GM12872 (cell line): ENCODE measurements around the gene DLGAP4.

Experiments
- TF ChIP-seq, protein P1 (sequence below): IDR thresholded peaks from 3 replicates; pipeline ENCODE4 v1.5.1; 2011; ENCODE audit warnings: low read depth, mild to moderate bottlenecking, low read length, moderate library complexity; ENCODE audit not compliant: insufficient read depth

DLGAP4 gene

DNA sequence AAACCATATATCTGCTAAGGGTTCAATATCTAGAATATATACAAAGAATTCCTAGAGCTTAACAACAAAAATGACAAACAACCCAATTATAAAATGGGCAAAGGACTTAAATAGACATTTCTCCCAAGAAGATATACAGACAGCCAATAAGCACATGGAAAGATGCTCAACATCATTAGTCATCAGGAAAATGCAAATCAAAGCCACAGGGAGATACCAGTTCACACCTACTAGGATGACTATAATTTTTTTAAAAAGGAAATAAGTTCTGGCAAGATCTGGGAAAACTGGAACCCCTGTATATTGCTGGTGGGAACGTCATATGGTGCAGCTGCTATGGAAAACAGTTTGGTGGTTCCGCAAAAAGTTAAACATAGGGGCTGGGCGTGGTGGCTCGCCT lies 119.0 kb downstream of the DLGAP4 start:
- TF ChIP-seq, protein P1, sequence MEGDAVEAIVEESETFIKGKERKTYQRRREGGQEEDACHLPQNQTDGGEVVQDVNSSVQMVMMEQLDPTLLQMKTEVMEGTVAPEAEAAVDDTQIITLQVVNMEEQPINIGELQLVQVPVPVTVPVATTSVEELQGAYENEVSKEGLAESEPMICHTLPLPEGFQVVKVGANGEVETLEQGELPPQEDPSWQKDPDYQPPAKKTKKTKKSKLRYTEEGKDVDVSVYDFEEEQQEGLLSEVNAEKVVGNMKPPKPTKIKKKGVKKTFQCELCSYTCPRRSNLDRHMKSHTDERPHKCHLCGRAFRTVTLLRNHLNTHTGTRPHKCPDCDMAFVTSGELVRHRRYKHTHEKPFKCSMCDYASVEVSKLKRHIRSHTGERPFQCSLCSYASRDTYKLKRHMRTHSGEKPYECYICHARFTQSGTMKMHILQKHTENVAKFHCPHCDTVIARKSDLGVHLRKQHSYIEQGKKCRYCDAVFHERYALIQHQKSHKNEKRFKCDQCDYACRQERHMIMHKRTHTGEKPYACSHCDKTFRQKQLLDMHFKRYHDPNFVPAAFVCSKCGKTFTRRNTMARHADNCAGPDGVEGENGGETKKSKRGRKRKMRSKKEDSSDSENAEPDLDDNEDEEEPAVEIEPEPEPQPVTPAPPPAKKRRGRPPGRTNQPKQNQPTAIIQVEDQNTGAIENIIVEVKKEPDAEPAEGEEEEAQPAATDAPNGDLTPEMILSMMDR = no peak

DNA sequence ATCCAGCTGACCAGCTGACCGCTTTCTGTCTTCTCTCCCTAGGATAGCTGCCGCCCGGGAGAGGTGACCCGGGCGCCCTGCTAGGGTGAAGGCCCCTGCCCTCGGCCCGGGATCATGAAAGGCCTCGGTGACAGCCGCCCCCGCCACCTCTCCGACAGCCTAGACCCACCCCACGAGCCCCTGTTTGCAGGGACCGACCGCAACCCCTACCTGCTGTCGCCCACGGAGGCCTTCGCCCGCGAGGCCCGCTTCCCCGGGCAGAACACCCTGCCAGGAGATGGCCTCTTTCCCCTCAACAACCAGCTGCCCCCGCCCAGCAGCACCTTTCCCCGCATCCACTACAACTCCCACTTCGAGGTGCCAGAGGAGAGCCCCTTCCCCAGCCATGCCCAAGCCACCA lies 125.5 kb downstream of the DLGAP4 start:
- TF ChIP-seq, protein P1 = no peak

- TF ChIP-seq, protein P1 = no peak
Observed at GRCh38 chr20:36432096-36432495, 126.0 kb downstream of the DLGAP4 start.

GRCh38 chr20:36434383-36434782 lies 128.2 kb downstream of the DLGAP4 start:
- TF ChIP-seq, protein P1 = no peak

DNA sequence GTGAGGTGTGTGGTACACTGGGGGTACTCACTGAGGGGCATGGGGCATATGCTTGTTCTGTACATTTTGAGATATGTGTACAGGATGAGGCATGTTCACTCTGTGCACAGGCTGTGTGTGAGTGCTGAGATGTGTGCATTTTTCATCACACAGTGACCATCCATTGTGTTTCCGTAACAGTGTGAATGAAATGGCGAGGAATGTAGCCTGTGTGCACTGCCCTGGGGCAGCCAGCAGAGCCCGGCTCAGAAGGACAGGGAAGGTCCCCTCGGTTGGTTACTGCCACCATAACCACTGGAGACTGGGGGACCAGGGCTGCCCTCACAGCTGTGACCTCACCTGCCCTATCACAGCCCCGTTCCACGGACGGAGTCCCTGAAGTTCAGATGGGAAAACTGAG lies 129.0 kb downstream of the DLGAP4 start:
- TF ChIP-seq, protein P1 = no peak

DNA sequence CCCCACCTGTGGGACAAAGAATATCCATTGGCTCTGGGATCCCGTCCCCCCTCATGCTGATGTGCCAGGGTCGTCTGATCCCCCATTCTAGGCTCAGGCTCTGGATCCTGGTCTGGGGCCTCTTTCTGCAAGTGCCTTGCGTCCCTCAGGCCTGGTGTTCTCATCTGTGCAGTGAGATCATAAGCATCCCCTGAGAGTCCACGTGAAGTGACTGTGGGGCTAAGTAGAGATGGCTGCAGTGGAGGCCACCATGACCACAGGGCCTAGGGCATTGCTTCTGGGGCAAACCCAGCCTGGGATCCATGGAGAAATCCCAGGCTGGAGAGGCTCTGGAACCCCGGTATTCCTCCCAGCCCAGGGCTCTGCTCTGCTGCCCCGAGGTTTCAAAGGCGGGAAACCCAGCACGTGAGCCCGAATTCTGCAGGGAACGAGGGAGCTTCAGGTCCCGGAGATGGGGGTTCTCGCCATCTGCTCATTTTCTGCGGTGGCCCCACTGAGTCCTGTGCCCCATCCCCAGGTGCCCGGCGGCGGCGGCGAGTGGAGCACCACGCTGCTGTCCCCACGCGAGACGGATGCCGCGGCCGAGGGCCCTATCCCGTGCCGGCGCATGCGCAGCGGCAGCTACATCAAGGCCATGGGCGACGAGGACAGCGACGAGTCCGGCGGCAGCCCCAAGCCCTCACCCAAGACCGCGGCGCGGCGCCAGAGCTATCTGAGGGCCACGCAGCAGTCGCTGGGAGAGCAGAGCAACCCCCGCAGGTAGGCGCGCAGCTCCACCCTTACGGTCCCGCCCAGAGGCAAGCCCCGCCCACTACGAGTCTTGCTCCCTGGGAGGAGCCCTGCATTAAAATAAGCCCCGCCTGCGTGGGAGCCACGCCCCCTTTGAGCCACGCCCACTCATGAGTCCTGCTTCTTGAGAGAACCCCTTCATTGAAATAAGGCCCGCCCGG lies 129.7 kb downstream of the DLGAP4 start:
- TF ChIP-seq, protein P1 = no peak

- TF ChIP-seq, protein P1 = peak; percentile 97
Observed at GRCh38 chr20:36439040-36439730, 133.0 kb downstream of the DLGAP4 start.
